ENCODE data around the gene LIMS2.

Gene LIMS2

GRCh38 chr2:127619203-127619590 lies 56.1 kb downstream of the LIMS2 start:
- DNase-seq: no peak

- DNase-seq: no peak
These were observed 56.7 kb downstream of the LIMS2 start for GRCh38 chr2:127618551-127619202.

- no peak for DNase-seq
These were observed 59.7 kb downstream of the LIMS2 start for GRCh38 chr2:127615511-127616166.

GRCh38 chr2:127614731-127615130 lies 60.6 kb downstream of the LIMS2 start:
- DNase-seq: no peak

- DNase-seq: no peak
These were observed 61.1 kb downstream of the LIMS2 start for GRCh38 chr2:127614246-127614645.

GRCh38 chr2:127612111-127612822 lies 63.1 kb downstream of the LIMS2 start:
- DNase-seq: no peak

GRCh38 chr2:127611076-127611925 lies 64.0 kb downstream of the LIMS2 start:
- DNase-seq: no peak

GRCh38 chr2:127610561-127610960 lies 64.8 kb downstream of the LIMS2 start:
- no peak for DNase-seq

- no peak for DNase-seq
These were observed 65.5 kb downstream of the LIMS2 start for GRCh38 chr2:127609818-127610217.

- no peak for DNase-seq
These were observed 66.1 kb downstream of the LIMS2 start for GRCh38 chr2:127609031-127609751.

GRCh38 chr2:127608061-127609030 lies 67.0 kb downstream of the LIMS2 start:
- no peak for DNase-seq

- DNase-seq: no peak
These were observed 67.9 kb downstream of the LIMS2 start for GRCh38 chr2:127607399-127607908.

- no peak for DNase-seq
These were observed 68.5 kb downstream of the LIMS2 start for GRCh38 chr2:127606625-127607398.

GRCh38 chr2:127605691-127606263 lies 69.6 kb downstream of the LIMS2 start:
- no peak for DNase-seq

- DNase-seq: no peak
These were observed 70.3 kb downstream of the LIMS2 start for GRCh38 chr2:127604986-127605385.

- no peak for DNase-seq
These were observed 76.1 kb downstream of the LIMS2 start for GRCh38 chr2:127599211-127599610.

GRCh38 chr2:127598711-127599110 lies 76.6 kb downstream of the LIMS2 start:
- DNase-seq: no peak

GRCh38 chr2:127597984-127598380 lies 77.3 kb downstream of the LIMS2 start:
- DNase-seq: no peak

- no peak for DNase-seq
These were observed 78.0 kb downstream of the LIMS2 start for GRCh38 chr2:127597046-127597983.

Measured in NCI-H187 (cell line).